ENCODE data around the gene DCST2.

The DCST2 gene

DNA sequence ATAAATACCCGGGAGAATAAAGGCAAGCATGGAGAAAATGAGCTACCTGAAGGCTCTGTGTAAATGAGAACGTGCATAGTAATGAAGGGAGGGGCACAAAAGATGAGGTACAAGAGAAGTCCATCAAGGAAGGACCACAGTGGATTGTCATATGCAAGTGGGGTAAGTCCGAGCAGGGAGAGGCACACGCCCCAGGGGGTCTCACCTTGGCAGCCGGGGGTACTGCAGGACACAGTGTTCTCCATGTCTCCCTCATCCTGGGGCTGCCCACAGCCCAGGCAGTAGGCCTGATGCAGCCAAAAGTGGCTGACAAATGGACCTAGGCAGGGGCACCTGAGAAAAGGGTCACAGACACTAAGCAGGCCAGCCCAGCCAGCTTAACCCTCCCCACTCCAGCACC lies 10.0 kb downstream of the DCST2 start:
- DNase-seq, result no peak

DNA sequence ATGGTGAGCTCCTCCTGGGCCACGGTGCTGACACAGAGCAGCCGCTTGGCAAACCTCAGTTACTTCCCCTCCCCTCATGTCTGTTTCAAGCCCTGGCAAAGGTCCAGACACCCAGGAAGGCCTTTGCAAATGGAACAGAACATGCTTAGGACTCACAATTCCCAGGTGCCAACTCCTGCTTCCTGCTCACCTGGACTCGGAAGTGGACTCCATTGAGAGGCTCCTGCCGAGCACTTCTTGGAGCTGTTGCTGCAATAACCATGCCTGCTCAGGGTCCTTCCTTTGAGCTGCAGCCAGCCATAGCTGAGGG lies 10.7 kb downstream of the DCST2 start:
- no peak for DNase-seq

GRCh38 chr1:155022136-155022926 lies 11.2 kb downstream of the DCST2 start:
- no peak for DNase-seq

GRCh38 chr1:155019377-155020245 lies 14.0 kb downstream of the DCST2 start:
- no peak for DNase-seq

GRCh38 chr1:155018617-155019348 lies 14.8 kb downstream of the DCST2 start:
- DNase-seq, result no peak

DNA sequence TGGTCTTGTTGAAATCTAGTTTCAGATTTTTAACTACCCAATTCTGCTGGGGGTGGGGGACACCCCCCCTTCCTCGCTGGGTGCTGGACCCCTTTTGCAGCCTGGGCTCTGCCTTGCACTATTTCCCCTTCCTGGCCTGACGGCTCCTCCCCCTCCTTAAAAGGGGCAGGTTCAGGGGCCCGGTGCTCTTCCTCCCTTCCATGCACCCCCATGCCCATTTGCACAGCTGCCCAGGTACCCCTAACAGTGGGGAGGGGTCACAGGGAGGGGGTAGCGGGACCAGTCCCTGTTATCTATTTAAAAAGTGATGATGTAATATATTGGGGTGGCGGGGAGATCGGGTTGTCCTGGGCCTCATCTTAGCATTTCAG lies 15.7 kb downstream of the DCST2 start:
- DNase-seq, result no peak

DNA sequence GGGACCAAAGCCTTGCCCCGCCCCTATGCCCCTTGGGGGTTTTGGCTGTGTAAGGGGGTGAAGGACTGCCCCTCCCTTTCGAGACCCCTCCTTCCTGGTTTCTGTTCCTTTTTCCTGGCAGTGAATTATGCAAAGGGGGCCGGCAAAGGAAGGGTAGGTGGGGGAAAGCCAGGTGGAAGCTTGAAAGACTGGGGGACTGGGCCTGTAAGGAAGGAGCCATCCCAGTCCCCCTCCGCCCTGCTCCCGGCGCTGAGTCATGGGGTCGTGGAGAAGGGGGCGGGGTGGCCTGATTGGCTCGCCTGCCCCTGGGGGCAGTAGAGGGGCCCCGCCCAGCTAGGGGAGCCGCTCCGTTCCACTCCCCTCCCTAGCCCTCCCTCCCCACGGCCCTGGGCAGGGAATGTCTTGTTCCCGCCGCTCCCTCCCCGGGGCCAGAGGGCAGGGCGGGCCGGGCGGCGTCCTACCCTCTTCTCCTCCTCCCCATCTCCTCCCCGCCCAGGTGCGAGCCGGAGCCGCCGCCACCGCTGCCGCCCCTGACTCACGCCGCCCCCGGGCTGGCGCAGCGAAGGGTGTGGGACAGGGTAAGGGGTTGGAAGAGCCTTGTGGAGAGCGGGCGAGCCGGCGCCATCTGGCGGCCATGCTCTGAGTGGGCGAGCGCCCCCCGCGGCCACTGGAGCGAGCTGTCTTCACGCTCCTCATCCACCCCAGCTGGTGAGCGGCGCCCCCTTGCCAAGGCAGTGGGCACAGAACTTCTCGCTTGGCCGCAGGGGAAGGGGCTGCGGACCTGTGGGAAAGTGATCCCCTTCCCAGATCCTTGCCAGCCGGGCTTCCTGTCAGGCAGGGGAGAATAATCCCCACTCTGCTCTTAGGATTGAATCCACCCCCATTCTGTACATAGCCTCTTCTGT lies 16.3 kb downstream of the DCST2 start:
- DNase-seq, result peak; percentile 91 to 93

DNA sequence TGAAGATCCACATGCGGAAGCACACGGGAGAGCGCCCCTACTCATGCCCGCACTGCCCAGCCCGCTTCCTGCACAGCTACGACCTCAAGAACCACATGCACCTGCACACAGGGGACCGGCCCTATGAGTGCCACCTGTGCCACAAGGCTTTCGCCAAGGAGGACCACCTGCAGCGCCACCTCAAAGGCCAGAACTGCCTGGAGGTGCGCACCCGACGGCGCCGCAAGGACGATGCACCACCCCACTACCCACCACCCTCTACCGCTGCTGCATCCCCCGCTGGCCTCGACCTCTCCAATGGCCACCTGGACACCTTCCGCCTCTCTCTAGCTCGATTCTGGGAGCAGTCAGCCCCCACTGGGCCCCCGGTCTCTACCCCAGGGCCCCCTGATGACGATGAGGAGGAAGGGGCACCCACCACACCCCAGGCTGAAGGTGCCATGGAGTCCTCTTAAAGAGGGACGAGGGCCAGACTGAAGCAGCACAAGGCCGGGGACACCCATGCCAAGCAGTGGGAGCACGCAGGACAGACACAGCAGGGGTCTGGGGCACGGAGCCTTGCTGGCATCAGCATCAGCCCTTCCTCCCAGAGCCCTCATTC lies 17.2 kb downstream of the DCST2 start:
- no peak for DNase-seq

- DNase-seq, result no peak
Observed at GRCh38 chr1:155015527-155016230, 17.9 kb downstream of the DCST2 start.

DNA sequence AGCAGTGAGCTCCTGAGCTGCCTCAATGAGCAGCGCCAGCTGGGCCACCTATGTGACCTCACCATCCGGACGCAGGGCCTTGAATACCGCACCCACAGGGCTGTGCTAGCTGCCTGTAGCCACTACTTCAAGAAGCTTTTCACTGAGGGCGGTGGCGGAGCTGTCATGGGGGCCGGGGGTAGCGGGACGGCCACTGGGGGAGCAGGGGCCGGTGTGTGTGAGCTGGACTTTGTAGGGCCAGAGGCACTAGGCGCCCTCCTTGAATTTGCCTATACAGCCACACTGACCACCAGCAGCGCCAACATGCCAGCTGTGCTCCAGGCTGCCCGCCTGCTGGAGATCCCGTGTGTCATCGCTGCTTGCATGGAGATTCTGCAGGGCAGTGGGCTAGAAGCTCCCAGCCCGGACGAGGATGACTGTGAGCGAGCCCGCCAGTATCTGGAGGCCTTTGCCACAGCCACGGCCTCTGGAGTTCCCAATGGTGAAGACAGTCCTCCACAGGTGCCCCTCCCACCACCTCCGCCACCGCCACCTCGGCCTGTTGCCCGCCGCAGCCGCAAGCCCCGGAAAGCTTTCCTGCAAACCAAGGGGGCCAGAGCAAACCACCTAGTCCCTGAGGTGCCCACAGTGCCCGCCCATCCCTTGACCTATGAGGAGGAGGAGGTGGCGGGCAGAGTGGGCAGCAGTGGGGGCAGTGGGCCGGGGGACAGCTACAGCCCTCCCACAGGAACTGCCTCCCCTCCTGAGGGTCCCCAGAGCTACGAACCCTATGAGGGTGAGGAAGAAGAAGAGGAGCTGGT lies 18.7 kb downstream of the DCST2 start:
- no peak for DNase-seq

GRCh38 chr1:155013632-155014031 lies 19.9 kb downstream of the DCST2 start:
- no peak for DNase-seq

- DNase-seq, result no peak
Observed at GRCh38 chr1:155012776-155013602, 20.6 kb downstream of the DCST2 start.

GRCh38 chr1:155012026-155012546 lies 21.5 kb downstream of the DCST2 start:
- no peak for DNase-seq

- DNase-seq, result no peak
Observed at GRCh38 chr1:155011437-155012025, 22.1 kb downstream of the DCST2 start.

DNA sequence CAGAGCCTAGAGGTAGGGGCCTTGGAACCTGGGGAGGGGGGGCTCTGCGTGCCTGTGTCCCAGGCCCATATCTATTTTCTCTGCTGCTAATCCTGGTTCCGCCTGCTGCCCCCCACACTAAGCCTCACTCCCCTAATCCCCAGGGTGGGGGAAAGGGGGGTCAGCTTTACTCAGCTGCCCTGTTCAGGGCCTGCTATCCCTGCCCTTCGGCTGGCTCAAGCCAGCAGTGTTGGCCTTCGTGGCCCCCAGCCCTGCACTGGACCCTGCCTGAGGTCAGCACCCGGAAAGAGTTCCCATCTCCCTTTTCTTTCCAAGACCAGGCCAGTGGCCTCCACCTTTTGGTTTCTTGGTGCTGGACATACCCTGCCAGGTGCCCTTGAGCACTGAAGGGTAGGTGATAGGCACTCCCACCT lies 22.6 kb downstream of the DCST2 start:
- no peak for DNase-seq

- DNase-seq, result no peak
Observed at GRCh38 chr1:155010211-155010918, 23.2 kb downstream of the DCST2 start.

- DNase-seq, result no peak
Observed at GRCh38 chr1:155009742-155010141, 23.8 kb downstream of the DCST2 start.

GRCh38 chr1:155009221-155009711 lies 24.3 kb downstream of the DCST2 start:
- DNase-seq, result no peak

All from activated CD4-positive, alpha-beta T cell treated with anti-CD3 and anti-CD28 coated beads, Interleukin-2, amount 50 U/mL, for 4 hours (primary cell).